ENCODE results near the gene AIF1L.

Gene AIF1L

GRCh38 chr9:131078427-131079366, 17.6 kb upstream of the AIF1L start:
- DNase-seq (ENCODE audit: low spot score): no peak

GRCh38 chr9:131080589-131080988, 15.7 kb upstream of the AIF1L start:
- DNase-seq (ENCODE audit: low spot score): no peak

DNA sequence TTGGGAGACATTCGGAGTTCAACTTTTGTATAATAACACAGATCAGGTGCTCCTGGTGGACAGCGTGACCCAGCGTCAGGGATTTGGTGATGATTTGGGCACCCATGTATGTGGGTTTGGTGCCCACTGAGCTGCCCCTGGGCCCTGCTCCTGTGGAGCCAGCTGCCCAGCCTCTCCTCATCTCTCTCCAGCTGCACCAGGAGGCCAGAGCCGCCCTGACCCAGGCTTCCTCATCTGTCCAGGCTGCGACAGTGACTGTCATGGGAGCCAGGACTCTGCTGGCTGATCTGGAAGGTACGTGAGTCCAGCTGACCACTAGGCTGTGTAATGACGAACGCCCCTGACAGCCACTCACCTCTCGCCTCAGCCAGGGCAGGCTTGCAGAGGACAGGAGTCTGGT, 14.5 kb upstream of the AIF1L start:
- no peak for DNase-seq (ENCODE audit: low spot score)

GRCh38 chr9:131082774-131083512, 13.4 kb upstream of the AIF1L start:
- DNase-seq (ENCODE audit: low spot score): no peak

DNA sequence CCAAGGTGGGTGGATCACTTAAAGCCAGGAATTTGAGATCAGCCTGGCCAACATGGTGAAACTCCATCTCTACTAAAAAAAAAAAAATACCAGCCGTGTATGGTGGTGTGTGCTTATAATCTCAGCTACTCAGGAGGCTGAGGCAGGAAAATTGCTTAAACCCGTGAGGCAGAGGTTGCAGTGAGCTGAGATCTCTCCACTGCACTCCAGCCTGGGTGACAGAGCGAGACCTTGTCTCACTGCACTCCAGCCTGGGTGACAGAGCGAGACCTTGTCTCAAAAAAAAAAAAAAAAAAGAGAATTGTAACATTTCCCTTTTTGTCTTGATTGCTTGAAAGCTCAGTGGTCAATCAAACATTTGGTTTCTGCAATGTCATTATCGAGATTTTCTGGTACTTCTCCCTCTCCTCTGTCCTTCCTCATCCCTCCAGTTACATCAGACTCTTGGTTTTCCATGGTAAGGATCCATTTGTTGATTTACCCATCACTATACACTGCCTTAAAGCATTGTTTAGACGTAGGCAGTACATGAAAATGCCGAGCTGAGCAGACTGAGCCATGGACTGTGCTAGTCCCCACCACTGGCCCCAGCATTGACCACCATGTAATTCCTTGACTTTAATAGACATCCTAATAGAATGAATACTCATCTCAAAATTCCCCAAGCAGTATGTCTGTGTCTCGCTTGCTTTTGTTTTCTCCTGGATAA, 11.5 kb upstream of the AIF1L start:
- no peak for DNase-seq (ENCODE audit: low spot score)

DNA sequence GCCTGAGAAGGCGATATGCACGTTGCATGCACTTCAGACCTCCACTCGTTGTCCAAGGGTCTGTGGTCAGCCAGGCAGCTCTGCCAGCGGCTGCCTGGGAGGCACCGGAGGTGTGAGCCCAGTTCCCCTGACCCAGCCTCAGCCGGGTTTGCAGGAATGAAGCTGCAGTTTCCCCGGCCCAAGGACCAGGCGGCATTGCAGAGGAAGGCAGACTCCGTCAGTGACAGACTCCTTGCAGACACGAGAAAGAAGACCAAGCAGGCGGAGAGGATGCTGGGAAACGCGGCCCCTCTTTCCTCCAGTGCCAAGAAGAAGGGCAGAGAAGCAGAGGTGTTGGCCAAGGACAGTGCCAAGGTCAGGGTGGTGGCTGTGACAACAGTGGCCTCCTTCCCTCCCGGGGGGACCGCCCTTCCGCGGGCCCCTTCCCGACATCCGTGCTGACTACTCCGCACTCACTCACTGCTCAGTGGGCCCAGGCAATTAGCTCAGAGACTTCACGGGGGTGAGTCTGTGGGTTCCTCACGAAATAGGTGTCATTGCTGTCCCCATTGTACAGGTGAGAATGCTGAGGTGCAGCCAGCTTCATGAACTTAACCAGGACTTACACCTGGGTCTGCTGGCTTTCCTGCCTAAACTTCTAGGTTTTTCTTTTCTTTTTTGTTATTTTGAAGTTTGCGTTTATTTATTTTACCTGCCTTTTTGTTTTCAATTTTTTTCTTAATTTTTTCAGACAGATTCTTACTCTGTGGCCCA, 10.8 kb upstream of the AIF1L start:
- DNase-seq (ENCODE audit: low spot score): no peak

GRCh38 chr9:131087354-131087893, 8.9 kb upstream of the AIF1L start:
- DNase-seq (ENCODE audit: low spot score): no peak

- no peak for DNase-seq (ENCODE audit: low spot score)
Observed at GRCh38 chr9:131090025-131090787, 6.1 kb upstream of the AIF1L start.

DNA sequence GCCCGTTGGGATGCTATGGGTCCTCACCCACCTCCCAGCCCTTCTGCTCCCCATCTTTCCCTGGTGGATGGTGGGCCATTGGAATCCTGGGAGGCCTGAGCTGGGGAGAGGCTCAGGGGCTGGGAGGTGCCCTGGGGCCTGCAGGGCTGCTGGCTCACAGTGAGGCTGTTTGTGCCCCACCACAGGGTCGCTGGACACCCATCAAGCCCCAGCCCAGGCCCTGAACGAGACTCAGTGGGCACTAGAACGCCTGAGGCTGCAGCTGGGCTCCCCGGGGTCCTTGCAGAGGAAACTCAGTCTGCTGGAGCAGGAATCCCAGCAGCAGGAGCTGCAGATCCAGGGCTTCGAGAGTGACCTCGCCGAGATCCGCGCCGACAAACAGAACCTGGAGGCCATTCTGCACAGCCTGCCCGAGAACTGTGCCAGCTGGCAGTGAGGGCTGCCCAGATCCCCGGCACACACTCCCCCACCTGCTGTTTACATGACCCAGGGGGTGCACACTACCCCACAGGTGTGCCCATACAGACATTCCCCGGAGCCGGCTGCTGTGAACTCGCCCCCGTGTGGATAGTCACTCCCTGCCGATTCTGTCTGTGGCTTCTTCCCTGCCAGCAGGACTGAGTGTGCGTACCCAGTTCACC, 4.9 kb upstream of the AIF1L start:
- no peak for DNase-seq (ENCODE audit: low spot score)

GRCh38 chr9:131092030-131092429, 4.3 kb upstream of the AIF1L start:
- no peak for DNase-seq (ENCODE audit: low spot score)

- no peak for DNase-seq (ENCODE audit: low spot score)
Observed at GRCh38 chr9:131092548-131093440, 3.5 kb upstream of the AIF1L start.

DNA sequence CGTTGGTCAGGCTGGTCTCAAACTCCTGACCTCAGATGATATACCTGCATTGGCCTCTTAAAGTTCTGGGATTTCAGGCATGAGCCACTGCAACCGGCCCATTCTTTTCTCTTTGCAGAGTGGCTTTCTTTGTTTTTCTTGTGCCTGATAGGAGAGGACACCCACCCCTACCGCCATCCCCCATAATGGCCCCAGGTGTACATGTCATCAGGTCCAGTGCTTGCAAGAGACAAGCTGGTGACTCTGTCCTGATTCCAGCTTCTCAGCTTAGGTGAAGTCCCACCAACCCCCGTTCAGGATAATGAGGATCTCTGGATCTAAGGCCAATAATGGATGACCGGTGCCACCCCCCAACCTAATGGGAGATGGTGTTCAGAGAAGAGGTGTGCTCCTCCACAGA, 2.3 kb upstream of the AIF1L start:
- no peak for DNase-seq (ENCODE audit: low spot score)

GRCh38 chr9:131094622-131095021, 1.7 kb upstream of the AIF1L start:
- no peak for DNase-seq (ENCODE audit: low spot score)

DNA sequence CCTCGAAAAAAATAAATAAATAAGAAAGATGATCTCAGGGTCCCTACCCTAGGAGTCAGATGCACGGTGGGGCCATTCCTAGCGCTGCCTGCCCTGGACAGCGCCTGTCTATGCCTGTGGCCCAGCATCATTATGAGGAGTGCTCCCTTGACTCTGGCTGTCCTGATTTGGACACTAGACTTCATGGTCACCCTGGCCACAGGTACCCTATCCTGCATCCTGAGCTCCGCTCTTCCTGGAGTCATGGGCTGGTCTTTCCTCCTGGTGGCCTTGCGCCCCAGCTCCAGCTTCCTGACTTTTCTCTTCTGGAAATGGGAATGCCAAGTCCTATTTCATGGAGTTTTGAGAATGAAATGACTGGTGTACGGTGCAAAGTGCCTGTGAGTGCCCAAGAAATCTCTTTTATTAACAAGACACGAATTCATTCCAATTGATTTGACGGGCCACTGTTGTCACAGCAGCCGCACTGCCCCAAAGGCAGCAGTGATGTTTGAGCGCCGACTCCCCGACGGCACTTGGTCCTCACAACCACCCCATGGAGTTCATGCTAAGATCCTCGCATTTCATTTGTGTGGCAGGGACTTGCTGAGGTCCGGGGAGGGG, 564 bp upstream of the AIF1L start:
- no peak for DNase-seq (ENCODE audit: low spot score)

DNA sequence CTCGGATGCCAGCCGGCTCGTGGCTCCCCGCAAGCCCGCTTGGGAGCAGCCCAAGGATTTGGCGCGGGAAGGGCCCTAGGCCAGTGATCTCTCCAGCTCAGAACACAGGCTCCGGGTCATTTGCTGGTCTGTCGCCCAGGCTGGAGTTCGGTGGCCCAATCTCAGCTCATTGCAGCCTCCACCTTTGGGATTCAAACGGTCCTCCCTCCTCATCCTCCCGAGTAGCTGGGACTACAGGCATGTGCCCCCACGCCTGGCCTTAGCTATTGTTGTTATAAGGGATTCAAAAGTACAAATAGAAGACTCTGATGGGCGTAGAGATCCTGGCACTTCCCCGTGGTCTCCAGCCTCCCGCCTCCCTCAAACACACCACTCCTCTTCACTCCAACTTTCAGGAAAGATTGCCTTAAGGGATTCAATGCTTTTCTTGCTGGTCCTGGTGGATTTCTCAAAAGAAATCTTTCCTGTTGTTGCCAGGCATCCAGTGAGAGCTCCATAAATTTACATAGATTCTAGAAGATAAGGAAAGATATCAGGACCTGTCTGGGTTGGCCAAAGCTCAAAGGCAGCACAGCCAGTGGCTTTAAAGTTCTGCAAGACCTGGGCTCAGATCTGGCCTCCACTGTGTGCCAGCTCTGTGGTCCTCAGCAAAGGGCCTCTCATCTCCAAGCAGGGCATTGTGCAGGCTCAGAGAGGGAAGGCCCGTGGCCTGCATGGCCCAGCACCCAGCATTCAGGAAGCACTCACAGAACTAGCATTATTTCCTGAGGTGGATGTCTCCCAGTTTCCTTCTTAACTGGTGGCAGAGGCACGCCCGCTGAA, 1.0 kb downstream of the AIF1L start:
- DNase-seq (ENCODE audit: low spot score): no peak

DNA sequence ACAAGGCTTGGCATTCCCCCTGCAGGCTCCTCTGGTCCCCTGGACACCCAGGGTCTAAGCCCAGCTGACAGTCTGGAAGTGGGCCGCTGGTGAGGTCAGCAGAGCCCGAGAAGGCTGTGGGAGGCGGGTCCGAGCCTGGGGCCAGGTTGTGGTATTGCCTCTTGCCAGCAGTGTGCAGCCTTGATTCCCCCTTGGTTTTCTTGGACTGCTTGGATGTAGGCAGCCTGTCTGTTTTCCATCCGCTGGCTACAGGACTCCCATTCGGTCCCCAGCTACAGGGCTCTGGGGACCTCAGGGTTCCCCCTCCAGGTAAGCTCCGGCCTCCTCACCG, 1.6 kb downstream of the AIF1L start:
- no peak for DNase-seq (ENCODE audit: low spot score)

- no peak for DNase-seq (ENCODE audit: low spot score)
Observed at GRCh38 chr9:131098391-131099101, 2.2 kb downstream of the AIF1L start.

Data from ecto neural progenitor cell (in vitro differentiated cells).